ENCODE results near the gene EMSY.

The EMSY gene

DNA sequence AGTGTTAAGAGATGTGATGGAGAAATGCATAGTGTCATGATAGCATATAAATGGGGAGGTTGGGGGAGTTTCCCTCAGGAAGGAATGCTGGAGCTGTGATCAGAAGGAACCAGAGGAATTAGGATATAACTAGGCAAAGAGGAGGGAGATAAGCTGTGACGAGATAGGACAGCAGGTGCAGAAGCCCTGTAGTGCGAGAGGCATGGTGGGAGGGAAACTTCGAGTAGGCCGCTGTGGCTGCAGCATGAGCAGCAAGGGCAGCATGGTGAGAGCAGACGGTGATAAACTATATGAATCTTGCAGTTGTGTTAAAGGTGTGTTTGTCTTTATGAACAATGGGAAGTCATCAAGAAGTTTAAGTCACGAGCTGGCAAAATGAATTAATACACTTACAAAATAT is 109.9 kb downstream of the EMSY start:
- TF ChIP-seq, protein P1, sequence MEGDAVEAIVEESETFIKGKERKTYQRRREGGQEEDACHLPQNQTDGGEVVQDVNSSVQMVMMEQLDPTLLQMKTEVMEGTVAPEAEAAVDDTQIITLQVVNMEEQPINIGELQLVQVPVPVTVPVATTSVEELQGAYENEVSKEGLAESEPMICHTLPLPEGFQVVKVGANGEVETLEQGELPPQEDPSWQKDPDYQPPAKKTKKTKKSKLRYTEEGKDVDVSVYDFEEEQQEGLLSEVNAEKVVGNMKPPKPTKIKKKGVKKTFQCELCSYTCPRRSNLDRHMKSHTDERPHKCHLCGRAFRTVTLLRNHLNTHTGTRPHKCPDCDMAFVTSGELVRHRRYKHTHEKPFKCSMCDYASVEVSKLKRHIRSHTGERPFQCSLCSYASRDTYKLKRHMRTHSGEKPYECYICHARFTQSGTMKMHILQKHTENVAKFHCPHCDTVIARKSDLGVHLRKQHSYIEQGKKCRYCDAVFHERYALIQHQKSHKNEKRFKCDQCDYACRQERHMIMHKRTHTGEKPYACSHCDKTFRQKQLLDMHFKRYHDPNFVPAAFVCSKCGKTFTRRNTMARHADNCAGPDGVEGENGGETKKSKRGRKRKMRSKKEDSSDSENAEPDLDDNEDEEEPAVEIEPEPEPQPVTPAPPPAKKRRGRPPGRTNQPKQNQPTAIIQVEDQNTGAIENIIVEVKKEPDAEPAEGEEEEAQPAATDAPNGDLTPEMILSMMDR (IDR thresholded peaks at IDR 0.05; ENCODE audit: insufficient read depth, low read depth, low read length, missing control alignments): no peak
- no peak overlapping the region for H3K4me3 ChIP-seq (ENCODE audit: low read length)
- DNase-seq (ENCODE audit: low read depth): no peak

DNA sequence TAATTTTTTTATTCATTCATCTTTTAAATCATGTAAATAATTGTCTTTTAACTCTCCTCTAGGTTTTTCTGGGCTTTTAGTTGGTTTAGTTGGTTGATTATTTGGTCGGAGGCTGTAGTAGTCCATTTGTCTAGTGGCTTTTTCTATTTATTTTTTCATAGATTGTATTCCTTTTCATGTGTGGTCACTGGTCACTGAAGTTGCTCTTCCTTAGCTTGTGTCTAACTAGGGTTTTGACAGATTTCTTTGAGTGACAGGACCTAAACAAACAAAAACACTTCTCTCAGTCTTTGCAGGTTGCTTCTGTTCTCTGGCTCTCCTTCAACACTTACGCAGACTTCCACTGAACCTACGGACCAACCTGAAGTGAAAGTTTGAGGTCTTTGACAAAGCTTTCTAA is 112.6 kb downstream of the EMSY start:
- H3K4me3 ChIP-seq (ENCODE audit: low read length): no peak overlapping the region
- TF ChIP-seq, protein P1 (IDR thresholded peaks at IDR 0.05; ENCODE audit: insufficient read depth, low read depth, low read length, missing control alignments): no peak
- DNase-seq (ENCODE audit: low read depth): no peak

DNA sequence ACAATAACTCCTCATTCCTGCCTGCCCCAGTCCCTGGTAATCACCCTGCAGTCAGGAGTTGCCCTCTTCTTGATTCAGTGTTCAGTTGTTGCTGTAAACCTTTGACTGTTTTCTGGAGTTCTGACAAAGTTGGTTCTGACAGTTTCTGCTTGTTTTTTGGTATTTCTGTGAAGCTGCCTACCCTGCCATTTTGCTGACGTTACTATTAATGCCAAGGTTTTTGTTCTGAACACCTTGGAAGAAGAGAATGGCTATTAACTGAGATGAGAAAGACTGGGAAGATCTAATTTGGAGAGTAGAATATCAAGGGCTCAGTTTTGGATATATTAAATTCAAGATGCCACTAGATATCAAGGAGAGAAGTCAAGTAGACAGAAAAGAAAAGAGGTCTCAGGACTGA is 113.7 kb downstream of the EMSY start:
- TF ChIP-seq, protein P1 (IDR thresholded peaks at IDR 0.05; ENCODE audit: insufficient read depth, low read depth, low read length, missing control alignments): no peak
- H3K4me3 ChIP-seq (ENCODE audit: low read length): no peak overlapping the region
- DNase-seq (ENCODE audit: low read depth): no peak

DNA sequence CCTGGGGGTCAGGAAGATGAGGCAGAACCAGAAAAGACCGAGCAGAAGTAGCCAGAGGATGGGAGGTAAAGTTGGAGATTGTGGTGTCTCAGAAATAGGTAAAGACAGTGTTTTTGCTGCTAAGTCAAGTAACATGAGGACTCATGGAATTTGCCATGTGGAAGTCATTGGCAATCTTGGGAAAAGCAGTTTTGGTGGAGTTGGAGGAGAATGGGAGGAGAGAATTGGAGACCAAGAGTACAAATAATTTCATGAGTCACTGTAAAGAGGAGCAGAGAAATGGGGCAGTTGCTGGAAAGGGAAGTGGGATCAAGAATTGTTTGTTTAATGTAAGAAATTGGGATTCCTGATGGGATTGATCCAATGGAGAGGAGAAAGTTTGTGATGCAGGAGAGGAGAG is 114.1 kb downstream of the EMSY start:
- no peak overlapping the region for H3K4me3 ChIP-seq (ENCODE audit: low read length)
- no peak for DNase-seq (ENCODE audit: low read depth)
- TF ChIP-seq, protein P1 (IDR thresholded peaks at IDR 0.05; ENCODE audit: insufficient read depth, low read depth, low read length, missing control alignments): no peak

DNA sequence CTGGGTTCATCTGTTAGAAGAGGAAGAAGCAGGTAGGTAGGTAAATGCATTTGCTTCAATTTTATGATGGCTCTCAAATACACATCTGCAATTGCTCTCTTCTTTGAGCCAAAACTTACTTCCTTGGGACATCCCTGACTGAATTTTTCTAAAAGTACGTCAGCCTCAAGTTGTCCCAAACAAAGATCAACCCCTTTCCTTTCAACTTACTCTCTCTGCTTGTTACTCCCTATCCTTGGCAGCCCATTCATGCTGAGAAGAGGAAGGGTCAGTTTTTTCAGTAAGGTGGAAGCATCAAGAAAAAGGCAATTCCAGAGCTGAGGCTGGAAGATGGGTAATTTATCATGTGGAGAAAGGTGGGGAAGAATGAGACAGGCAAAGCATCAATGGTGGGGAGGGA is 114.5 kb downstream of the EMSY start:
- TF ChIP-seq, protein P1 (IDR thresholded peaks at IDR 0.05; ENCODE audit: insufficient read depth, low read depth, low read length, missing control alignments): no peak

DNA sequence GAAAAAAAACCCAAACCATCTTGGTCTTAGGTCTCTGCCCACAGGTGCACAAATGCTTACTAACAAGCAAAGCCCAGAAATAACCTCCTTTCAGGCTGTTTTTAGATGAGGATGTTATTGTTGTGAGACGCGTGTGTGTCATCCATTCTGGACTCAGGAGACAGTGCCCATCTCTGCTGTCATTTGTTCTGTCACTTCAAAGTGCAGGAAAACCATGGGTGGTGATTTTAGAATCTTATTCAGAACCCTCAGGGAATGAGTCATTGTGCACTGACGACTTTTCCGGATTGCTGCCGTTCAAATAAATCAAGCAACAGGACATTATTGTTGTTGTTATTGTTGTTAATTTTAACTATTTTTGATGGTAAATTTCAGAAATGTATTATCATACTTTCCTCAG is 115.4 kb downstream of the EMSY start:
- TF ChIP-seq, protein P1 (IDR thresholded peaks at IDR 0.05; ENCODE audit: insufficient read depth, low read depth, low read length, missing control alignments): no peak
- DNase-seq (ENCODE audit: low read depth): peak; percentile 50

More for the DNA sequence above, 114.5 kb downstream of the EMSY start:
- no peak overlapping the region for H3K4me3 ChIP-seq (ENCODE audit: low read length)
- DNase-seq (ENCODE audit: low read depth): no peak

DNA sequence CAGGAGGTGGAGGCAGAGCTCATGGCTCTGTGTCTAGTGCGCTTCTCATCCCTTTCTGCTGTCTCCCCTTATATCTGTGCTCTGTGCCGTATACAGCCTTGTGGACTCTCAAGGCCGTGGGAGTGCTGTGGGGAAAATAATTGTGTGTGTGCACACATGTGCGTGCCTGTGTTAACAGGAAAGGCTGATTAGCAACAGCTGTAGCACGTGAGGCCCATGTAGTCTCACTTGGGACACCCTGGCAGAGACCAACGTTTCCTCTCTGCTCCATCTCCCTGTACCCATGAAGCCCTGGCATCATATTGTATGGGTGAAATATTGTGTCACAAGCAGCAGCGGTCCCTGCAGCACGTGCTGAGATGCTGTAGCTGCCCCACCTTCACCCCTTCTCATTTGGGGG is 116.4 kb downstream of the EMSY start:
- TF ChIP-seq, protein P1 (IDR thresholded peaks at IDR 0.05; ENCODE audit: insufficient read depth, low read depth, low read length, missing control alignments): no peak
- no peak overlapping the region for H3K4me3 ChIP-seq (ENCODE audit: low read length)
- DNase-seq (ENCODE audit: low read depth): no peak

More for the DNA sequence above, 115.4 kb downstream of the EMSY start:
- H3K4me3 ChIP-seq (ENCODE audit: low read length): no peak overlapping the region
